B cell (primary cell): ENCODE results near the gene CACNG6.

Experiments
- CTCF ChIP-seq: fragments of 200-600 bp; IDR thresholded peaks from one replicate; pipeline ENCODE4 v1.8.0; 2022; ENCODE audit warnings: antibody characterized with exemption, mild to moderate bottlenecking
- EZH2 ChIP-seq: IDR thresholded peaks from 2 replicates; pipeline ENCODE4 v1.6.1; 2012; ENCODE audit warnings: borderline replicate concordance, low read depth, mild to moderate bottlenecking, moderate library complexity, low read length; ENCODE audit not compliant: insufficient read depth, poor library complexity, severe bottlenecking

- TF ChIP-seq CTCF (no peak), EZH2 (no peak)
These were observed 8.8 kb upstream of the CACNG6 start for GRCh38 chr19:53982611-53983010.
